HG03457 (cell line): ENCODE measurements around the gene RAD51B.

Experiments used
- ATAC-seq: cut with Tn5 transposase; IDR thresholded peaks from one replicate; pipeline ENCODE4 v1.9.1; 2021; ENCODE audit warnings: moderate number of reproducible peaks; ENCODE audit not compliant: unreplicated experiment

The RAD51B gene

GRCh38 chr14:68468437-68469207, 649.0 kb downstream of the RAD51B start:
- ATAC-seq: no peak

GRCh38 chr14:68469208-68469713, 649.7 kb downstream of the RAD51B start:
- no peak for ATAC-seq

GRCh38 chr14:68470361-68470760, 650.8 kb downstream of the RAD51B start:
- no peak for ATAC-seq

- ATAC-seq: no peak
These were observed 651.7 kb downstream of the RAD51B start for GRCh38 chr14:68471029-68471963.

GRCh38 chr14:68471964-68472508, 652.5 kb downstream of the RAD51B start:
- ATAC-seq: no peak

GRCh38 chr14:68473069-68473468, 653.5 kb downstream of the RAD51B start:
- no peak for ATAC-seq

- no peak for ATAC-seq
These were observed 654.2 kb downstream of the RAD51B start for GRCh38 chr14:68473794-68474193.

GRCh38 chr14:68474741-68475140, 655.2 kb downstream of the RAD51B start:
- ATAC-seq: no peak

GRCh38 chr14:68475802-68476201, 656.2 kb downstream of the RAD51B start:
- ATAC-seq: no peak

- ATAC-seq: peak; percentile 68
These were observed 656.9 kb downstream of the RAD51B start for GRCh38 chr14:68476212-68477109.

GRCh38 chr14:68477110-68477455, 657.5 kb downstream of the RAD51B start:
- no peak for ATAC-seq

GRCh38 chr14:68477461-68478085, 658.0 kb downstream of the RAD51B start:
- ATAC-seq: no peak

GRCh38 chr14:68479247-68479646, 659.7 kb downstream of the RAD51B start:
- ATAC-seq: no peak

GRCh38 chr14:68482018-68482417, 662.4 kb downstream of the RAD51B start:
- ATAC-seq: no peak

GRCh38 chr14:68482772-68483395, 663.3 kb downstream of the RAD51B start:
- ATAC-seq: no peak

- ATAC-seq: no peak
These were observed 666.6 kb downstream of the RAD51B start for GRCh38 chr14:68486033-68486732.

GRCh38 chr14:68486809-68487208, 667.2 kb downstream of the RAD51B start:
- no peak for ATAC-seq

GRCh38 chr14:68487805-68488590, 668.4 kb downstream of the RAD51B start:
- ATAC-seq: no peak
